ENCODE measurements around the gene PLXNA1. TPM values are rescaled to one million over a fixed set of nuclear protein-coding genes. Genes with fewer than 3 reads are reported as not detected.

PLXNA1 gene
- total and polyA plus RNA-seq, 12 donors = 14.3 to 29.7 (median 24.1) TPM

DNA sequence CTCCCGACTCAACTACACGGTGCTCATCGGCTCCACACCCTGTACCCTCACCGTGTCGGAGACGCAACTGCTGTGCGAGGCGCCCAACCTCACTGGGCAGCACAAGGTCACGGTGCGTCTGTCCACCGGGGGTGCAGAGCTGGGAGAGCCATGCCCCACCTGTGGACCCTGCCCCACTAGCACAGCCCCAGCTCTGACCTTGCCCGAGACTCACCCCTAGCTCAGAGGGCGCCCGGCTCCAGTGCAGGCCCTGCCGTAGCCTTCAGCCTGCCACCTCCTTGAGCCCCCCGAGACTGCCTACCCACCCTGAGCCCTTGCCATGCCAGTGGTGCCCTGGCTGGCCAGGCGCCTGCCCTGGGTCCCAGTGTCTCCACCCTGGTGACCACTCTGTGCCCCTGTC, 34.9 kb downstream of the PLXNA1 start:
- Histone ChIP-seq H3K4me1 (peaks cover 0 to 6% (median 0%) of the 10 kb centered on the region in 9 donors), H3K4me3 (no peak overlapping the region), H3K9me3 (no peaks in the 10 kb centered on the region), H3K36me3 (peaks cover 0 to 97% (median 23%) of the 10 kb centered on the region in 9 donors), H3K27me3 (no peaks in the 10 kb centered on the region), H3K27ac (no peak overlapping the region)
- WGBS, 2 donors = 96 to 97% methylated on average over 17 of the region's 17 CpGs
- DNase-seq = no peak
- ATAC-seq = no peak
- intact Hi-C loops (cut with DNase I) = no loop called here
- TF ChIP-seq, protein P1, sequence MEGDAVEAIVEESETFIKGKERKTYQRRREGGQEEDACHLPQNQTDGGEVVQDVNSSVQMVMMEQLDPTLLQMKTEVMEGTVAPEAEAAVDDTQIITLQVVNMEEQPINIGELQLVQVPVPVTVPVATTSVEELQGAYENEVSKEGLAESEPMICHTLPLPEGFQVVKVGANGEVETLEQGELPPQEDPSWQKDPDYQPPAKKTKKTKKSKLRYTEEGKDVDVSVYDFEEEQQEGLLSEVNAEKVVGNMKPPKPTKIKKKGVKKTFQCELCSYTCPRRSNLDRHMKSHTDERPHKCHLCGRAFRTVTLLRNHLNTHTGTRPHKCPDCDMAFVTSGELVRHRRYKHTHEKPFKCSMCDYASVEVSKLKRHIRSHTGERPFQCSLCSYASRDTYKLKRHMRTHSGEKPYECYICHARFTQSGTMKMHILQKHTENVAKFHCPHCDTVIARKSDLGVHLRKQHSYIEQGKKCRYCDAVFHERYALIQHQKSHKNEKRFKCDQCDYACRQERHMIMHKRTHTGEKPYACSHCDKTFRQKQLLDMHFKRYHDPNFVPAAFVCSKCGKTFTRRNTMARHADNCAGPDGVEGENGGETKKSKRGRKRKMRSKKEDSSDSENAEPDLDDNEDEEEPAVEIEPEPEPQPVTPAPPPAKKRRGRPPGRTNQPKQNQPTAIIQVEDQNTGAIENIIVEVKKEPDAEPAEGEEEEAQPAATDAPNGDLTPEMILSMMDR (IDR thresholded peaks at IDR 0.05) = no peak

DNA sequence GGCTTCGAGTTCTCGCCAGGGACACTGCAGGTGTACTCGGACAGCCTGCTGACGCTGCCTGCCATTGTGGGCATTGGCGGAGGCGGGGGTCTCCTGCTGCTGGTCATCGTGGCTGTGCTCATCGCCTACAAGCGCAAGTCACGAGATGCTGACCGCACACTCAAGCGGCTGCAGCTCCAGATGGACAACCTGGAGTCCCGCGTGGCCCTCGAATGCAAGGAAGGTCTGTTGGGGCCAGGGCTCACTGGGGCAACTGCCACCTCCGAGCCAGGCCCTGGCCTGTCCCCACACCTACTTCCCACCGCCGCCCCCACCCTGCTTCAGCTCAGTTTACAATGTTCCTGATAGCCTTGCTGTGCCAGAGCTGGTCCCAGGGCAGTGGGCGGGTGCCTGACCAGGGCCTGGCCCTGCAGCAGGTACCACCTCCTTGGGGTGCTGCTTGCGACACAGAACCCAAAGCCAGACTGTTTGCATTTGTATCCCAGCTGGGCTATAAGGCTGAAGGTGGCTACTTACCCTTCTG, 35.5 kb downstream of the PLXNA1 start:
- ATAC-seq (no peak), DNase-seq (no peak)
- TF ChIP-seq, protein P1 (IDR thresholded peaks at IDR 0.05) = no peak
- intact Hi-C loops (cut with DNase I) = no loop called here
- Histone ChIP-seq H3K36me3 (peaks cover 0 to 97% (median 28%) of the 10 kb centered on the region in 9 donors), H3K9me3 (no peaks in the 10 kb centered on the region), H3K4me1 (peaks cover 0 to 6% (median 0%) of the 10 kb centered on the region in 9 donors), H3K27ac (no peak overlapping the region), H3K4me3 (no peak overlapping the region), H3K27me3 (no peaks in the 10 kb centered on the region)
- 96% methylated on average over 20 of the region's 20 CpGs for WGBS, 2 donors

DNA sequence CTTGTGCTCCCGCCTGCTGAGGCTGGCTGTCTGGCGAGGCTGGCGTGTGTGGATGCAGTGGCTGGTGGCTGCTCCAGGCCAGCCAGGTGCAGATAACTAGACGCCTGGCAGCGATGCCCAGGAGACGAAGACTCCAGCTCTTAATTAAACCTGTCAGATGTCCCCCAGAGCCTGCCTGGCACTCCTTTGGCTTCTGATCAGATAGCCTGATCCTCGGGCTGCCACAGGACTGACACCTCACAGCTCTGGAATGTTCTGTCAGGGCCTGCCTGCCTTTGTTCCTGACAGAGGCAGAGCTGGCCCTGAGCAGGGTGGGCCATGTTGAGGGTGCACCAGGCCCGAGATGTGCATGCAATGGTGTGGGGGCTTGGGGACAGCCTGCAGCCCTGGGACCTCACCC, 36.5 kb downstream of the PLXNA1 start:
- H3K9me3 ChIP-seq = no peaks in the 10 kb centered on the region
- peaks cover 0 to 6% (median 0%) of the 10 kb centered on the region in 9 donors for H3K4me1 ChIP-seq
- WGBS, 2 donors = 79 to 85% methylated on average over 8 of the region's 8 CpGs
- ATAC-seq (no peak), DNase-seq (no peak)
- no peak overlapping the region for H3K4me3 ChIP-seq
- no peaks in the 10 kb centered on the region for H3K27me3 ChIP-seq
- H3K27ac ChIP-seq = no peak overlapping the region
- peaks cover 0 to 91% (median 28%) of the 10 kb centered on the region in 9 donors for H3K36me3 ChIP-seq
- intact Hi-C loops (cut with DNase I) = no loop called here
- TF ChIP-seq, protein P1 (IDR thresholded peaks at IDR 0.05) = no peak

DNA sequence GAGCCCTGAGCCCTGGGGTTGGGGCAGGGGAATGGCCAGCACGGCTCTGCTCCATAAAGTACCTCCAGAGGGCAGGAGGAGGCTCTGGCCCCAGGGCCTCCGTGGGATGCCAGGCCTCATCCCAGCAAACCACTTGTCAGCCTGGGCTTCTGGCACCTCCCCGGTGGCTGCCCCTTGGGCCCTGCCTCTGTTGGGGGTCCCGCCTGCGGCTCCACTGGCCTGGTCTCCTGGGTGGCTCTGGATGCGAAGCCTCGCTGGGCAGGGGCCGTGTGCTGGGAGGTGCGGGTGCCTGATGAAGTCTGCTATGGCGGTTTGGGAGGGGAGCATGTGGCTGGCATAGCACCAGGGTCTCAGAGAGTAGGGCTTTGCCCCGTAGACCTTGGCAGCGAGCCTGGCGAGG, 37.6 kb downstream of the PLXNA1 start:
- ATAC-seq = no peak
- peaks cover 0 to 91% (median 23%) of the 10 kb centered on the region in 9 donors for H3K36me3 ChIP-seq
- no peak overlapping the region for H3K4me3 ChIP-seq
- intact Hi-C loops (cut with DNase I) = no loop called here
- TF ChIP-seq, protein P1 (IDR thresholded peaks at IDR 0.05) = no peak
- no peak for DNase-seq
- H3K27ac ChIP-seq = no peak overlapping the region
- 91 to 92% methylated on average over 13 of the region's 13 CpGs for WGBS, 2 donors
- peaks cover 0 to 9% (median 0%) of the 10 kb centered on the region in 9 donors for H3K4me1 ChIP-seq
- H3K9me3 ChIP-seq = no peaks in the 10 kb centered on the region
- no peaks in the 10 kb centered on the region for H3K27me3 ChIP-seq

Data from heart right ventricle (tissue), 16 donors.